HuH-7.5 (cell line): Measurements from ENCODE around the gene IP6K3.

Experiments used
- DNase-seq: peaks from one replicate; pipeline ENCODE4 v3.0.0; 2011; ENCODE audit warnings: low spot score

The IP6K3 gene

DNA sequence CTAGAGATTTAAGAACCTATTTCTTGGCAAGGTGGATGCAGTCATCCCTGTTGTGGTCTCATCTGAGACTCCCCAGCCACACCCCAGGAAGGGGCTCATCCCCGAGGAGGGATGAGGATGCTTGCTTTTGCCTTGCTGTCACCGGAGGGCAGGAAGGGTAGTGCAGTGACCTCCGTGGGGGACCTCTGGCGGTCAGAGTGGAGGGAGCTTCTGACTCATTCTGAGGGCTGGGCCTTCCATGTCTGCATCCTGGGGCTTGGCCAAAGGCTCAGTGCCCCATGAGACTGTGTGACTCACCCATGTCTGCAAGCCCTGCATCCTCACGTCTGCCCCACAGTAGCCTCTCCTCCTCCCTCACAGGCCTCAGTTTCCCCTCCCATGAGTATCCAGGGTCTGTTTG, 73.9 kb downstream of the IP6K3 start:
- DNase-seq = peak; percentile 83

DNA sequence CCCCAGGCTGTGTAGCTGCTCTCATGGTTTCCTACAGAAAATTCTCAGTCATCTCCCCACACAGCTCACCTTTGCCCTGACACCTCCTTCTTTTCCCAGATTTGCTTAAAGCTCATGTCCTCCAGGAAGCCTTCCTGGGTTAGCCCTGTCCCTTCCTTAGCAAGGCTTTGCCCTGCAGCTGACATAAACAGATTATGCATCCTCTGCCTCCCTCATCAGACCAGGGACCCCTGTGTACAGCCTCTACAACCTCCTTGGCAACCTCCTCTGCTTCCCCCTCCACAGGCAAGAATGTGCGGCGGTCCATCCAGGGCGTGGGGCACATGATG, 75.0 kb downstream of the IP6K3 start:
- DNase-seq = no peak
